A673 (cell line): ENCODE data around the gene KCTD18. TPM values are rescaled to one million over a fixed set of nuclear protein-coding genes. Genes with fewer than 3 reads are reported as not detected.

Experiments used
- BruUV-seq: library from RNA; stranded (reverse); fragments of 400-500 nt; replicated peaks from 2 replicates; lab custom pipeline; 2021; lab: Mats Ljungman, UMichigan
- CTCF ChIA-PET: fragments of 300-600 bp; sonication (Branson Sonifier 250); formaldehyde crosslinking; loops from one replicate; lab custom pipeline; 2022; ENCODE audit warnings: antibody characterized with exemption; lab: Charles Lee
- POLR2A ChIA-PET: fragments of 300-600 bp; sonication (Branson Sonifier 250); formaldehyde crosslinking; loops from one replicate; lab custom pipeline; 2022; ENCODE audit warnings: antibody characterized with exemption; ENCODE audit not compliant: low non-redundant PET; lab: Charles Lee
- DNase-seq: peaks from one replicate; pipeline ENCODE4 v3.0.0-alpha.2; 2015; ENCODE audit warnings: low spot score
- H3K27ac ChIP-seq: fragments of 200-600 bp; sonication (generic); 2 replicates; pipeline ENCODE4 v1.5.1; 2016; ENCODE audit warnings: mixed run types, low read depth, mild to moderate bottlenecking, mixed read lengths, antibody characterized with exemption, low read length; ENCODE audit not compliant: poor library complexity, severe bottlenecking
- H3K27me3 ChIP-seq: fragments of 200-600 bp; sonication (generic); replicated peaks from 2 replicates; pipeline ENCODE4 v1.6.1; 2017; ENCODE audit warnings: mixed run types, low read depth, mild to moderate bottlenecking, mixed read lengths, antibody characterized with exemption, low read length; ENCODE audit not compliant: insufficient read depth, poor library complexity
- H3K36me3 ChIP-seq: fragments of 200-600 bp; sonication (generic); 2 replicates; pipeline ENCODE4 v1.6.1; 2016; ENCODE audit warnings: mixed run types, mild to moderate bottlenecking, mixed read lengths, antibody characterized with exemption, low read length; ENCODE audit not compliant: insufficient read depth, poor library complexity, severe bottlenecking
- H3K4me1 ChIP-seq: fragments of 200-600 bp; sonication (generic); 2 replicates; pipeline ENCODE4 v1.6.1; 2017; ENCODE audit warnings: mixed run types, mild to moderate bottlenecking, mixed read lengths, antibody characterized with exemption, low read length; ENCODE audit not compliant: insufficient read depth, poor library complexity, severe bottlenecking
- H3K4me3 ChIP-seq: fragments of 200-600 bp; sonication (generic); 2 replicates; pipeline ENCODE4 v1.5.1; 2016; ENCODE audit warnings: low read depth, mixed run types, mild to moderate bottlenecking, mixed read lengths, low read length; ENCODE audit not compliant: poor library complexity, severe bottlenecking
- H3K9me3 ChIP-seq: fragments of 200-600 bp; sonication (generic); 2 replicates; pipeline ENCODE4 v1.6.1; 2016; ENCODE audit warnings: mixed run types, low read depth, mild to moderate bottlenecking, mixed read lengths, antibody characterized with exemption, low read length; ENCODE audit not compliant: poor library complexity, severe bottlenecking
- EZH2 ChIP-seq: fragments of 200-600 bp; sonication (generic); IDR thresholded peaks from 2 replicates; pipeline ENCODE4 v1.6.1; 2017; ENCODE audit warnings: borderline replicate concordance, low read depth, mild to moderate bottlenecking, mixed read lengths, antibody characterized with exemption, low read length; ENCODE audit not compliant: poor library complexity, severe bottlenecking
- intact Hi-C: fragments of 100-400 bp; cut with micrococcal nuclease; formaldehyde crosslinking; loops from one replicate; pipeline ENCODE4 v1.10.0; 2022; ENCODE audit not compliant: unreplicated experiment
- total RNA-seq: library from RNA; stranded (reverse); gene quantifications from 2 replicates; pipeline ENCODE4 v1.2.3, GENCODE V29; 2021
- TF ChIP-seq, protein P1 (sequence below): fragments of 300-800, 200-600 bp; sonication (generic); conservative IDR thresholded peaks from 2 replicates; pipeline ENCODE4 v1.5.1; 2017; ENCODE audit warnings: low read depth, mild to moderate bottlenecking, antibody characterized with exemption, low read length, moderate library complexity, mixed read lengths

The KCTD18 gene
- total RNA-seq, 1 experiment from 2014 or later: 12.2 TPM

DNA sequence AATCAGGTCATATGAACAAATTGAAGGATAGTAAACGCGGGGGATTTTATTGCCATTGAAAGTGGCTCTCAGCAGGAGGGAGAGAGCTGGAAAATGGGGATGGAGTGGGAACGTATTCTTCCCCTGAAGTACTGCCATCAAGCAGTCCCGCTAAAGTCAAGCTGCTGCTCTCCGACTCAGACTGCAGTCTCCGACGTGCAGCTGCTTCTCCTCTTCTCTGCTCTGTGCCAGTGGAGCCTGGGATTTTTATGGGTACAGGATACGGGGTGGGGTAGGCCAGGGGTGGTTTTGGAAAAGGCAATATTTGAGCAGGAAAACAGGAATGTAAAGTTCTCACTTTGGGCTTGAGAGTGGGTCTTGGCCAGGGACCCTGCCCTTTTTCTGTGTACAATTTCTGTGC, 33.0 kb downstream of the KCTD18 start:
- Histone ChIP-seq H3K27ac (no peak overlapping the region), H3K36me3 (no peaks in the 10 kb centered on the region), H3K9me3 (no peaks in the 10 kb centered on the region), H3K4me3 (no peak overlapping the region), H3K4me1 (no peaks in the 10 kb centered on the region), H3K27me3 (no peaks in the 10 kb centered on the region)
- intact Hi-C loops: no loop called here
- ChIA-PET CTCF (no interaction called here), POLR2A (no interaction called here)
- DNase-seq: no peak
- no peak for TF ChIP-seq EZH2
- TF ChIP-seq, protein P1, sequence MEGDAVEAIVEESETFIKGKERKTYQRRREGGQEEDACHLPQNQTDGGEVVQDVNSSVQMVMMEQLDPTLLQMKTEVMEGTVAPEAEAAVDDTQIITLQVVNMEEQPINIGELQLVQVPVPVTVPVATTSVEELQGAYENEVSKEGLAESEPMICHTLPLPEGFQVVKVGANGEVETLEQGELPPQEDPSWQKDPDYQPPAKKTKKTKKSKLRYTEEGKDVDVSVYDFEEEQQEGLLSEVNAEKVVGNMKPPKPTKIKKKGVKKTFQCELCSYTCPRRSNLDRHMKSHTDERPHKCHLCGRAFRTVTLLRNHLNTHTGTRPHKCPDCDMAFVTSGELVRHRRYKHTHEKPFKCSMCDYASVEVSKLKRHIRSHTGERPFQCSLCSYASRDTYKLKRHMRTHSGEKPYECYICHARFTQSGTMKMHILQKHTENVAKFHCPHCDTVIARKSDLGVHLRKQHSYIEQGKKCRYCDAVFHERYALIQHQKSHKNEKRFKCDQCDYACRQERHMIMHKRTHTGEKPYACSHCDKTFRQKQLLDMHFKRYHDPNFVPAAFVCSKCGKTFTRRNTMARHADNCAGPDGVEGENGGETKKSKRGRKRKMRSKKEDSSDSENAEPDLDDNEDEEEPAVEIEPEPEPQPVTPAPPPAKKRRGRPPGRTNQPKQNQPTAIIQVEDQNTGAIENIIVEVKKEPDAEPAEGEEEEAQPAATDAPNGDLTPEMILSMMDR: no peak
- no TSS peak for BruUV-seq

DNA sequence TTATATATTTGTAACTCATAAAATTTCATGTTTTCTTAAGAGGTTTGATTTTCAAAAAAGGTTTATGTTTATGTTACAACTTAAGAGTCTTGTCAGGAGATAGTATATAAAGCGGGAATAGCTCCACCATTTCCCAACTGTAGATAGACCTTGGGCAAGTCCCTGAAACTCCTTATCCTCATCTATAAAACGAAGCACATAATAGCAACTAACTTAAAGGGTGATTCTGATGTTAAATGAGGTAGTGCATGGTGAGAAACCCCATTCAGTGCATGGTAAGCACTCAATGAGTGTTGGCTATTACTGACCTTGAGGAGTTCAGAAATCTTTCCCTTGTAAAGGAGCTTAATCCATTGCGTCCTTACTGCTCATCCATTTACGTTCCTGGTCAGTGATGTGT, 34.1 kb downstream of the KCTD18 start:
- intact Hi-C loops: no loop called here
- ChIA-PET CTCF (no interaction called here), POLR2A (no interaction called here)
- Histone ChIP-seq H3K27ac (no peak overlapping the region), H3K9me3 (no peaks in the 10 kb centered on the region), H3K4me3 (no peak overlapping the region), H3K27me3 (no peaks in the 10 kb centered on the region), H3K36me3 (no peaks in the 10 kb centered on the region), H3K4me1 (no peaks in the 10 kb centered on the region)
- BruUV-seq: no TSS peak
- no peak for TF ChIP-seq EZH2
- TF ChIP-seq, protein P1: no peak
- no peak for DNase-seq

DNA sequence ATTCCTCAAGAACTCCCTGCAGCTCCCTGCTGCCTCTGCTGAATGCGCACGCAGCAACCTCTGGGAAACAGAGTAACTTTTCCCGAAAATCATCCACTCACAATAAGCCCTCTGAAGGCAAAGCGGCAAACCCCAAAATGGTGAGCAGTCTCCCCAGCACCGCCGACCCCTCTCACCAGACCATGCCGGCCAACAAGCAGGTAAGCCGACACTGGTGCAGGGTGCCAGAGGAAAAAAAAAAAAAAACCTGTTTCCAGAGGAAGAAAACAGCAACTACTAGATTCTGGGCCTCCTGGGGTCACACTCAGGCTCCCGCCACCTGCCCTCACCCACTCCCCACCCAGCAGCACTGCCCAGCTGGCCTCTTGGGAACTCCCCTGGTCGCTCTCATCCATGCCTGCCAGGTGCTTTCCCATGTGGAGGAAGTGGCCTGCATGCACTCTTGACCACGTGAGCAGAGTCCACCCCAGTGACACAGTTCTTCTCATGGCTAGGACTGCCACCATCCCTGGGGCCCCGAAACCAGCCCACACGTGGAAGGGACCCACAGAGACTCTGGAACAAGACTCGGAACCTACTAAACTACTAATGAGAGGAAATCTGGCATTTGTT, 36.9 kb downstream of the KCTD18 start:
- Histone ChIP-seq H3K27me3 (no peaks in the 10 kb centered on the region), H3K4me3 (no peak overlapping the region), H3K4me1 (no peaks in the 10 kb centered on the region), H3K9me3 (no peaks in the 10 kb centered on the region), H3K27ac (no peak overlapping the region), H3K36me3 (no peaks in the 10 kb centered on the region)
- DNase-seq: no peak
- ChIA-PET CTCF (no interaction called here), POLR2A (no interaction called here)
- intact Hi-C loops: no loop called here
- no peak for TF ChIP-seq EZH2
- TF ChIP-seq, protein P1: no peak
- BruUV-seq: no TSS peak
